Gastrocnemius medialis (tissue), 4 donors: ENCODE data around the gene ERF.

Experiments
- CTCF ChIP-seq, 5 experiments: fragments of 450-650 bp in 3 of 5; fragments of 200-600 bp in 2 of 5; sonication (generic) in 2 of 5; IDR thresholded peaks in 4 of 5; conservative IDR thresholded peaks in 1 of 5; 1 replicate in 4 of 5; 2 replicates in 1 of 5; pipeline ENCODE4 v1.5.1; 2016 to 2019; ENCODE audit warnings: antibody characterized with exemption in 5 of 5, mild to moderate bottlenecking in 3 of 5, moderate library complexity in 3 of 5
- POLR2A ChIP-seq, 2 donors: fragments of 450-650 bp; IDR thresholded peaks; one replicate each; pipeline ENCODE4 v1.6.1; 2017; ENCODE audit warnings: antibody characterized with exemption in 2 of 2, mild to moderate bottlenecking in 2 of 2, moderate library complexity in 2 of 2

DNA sequence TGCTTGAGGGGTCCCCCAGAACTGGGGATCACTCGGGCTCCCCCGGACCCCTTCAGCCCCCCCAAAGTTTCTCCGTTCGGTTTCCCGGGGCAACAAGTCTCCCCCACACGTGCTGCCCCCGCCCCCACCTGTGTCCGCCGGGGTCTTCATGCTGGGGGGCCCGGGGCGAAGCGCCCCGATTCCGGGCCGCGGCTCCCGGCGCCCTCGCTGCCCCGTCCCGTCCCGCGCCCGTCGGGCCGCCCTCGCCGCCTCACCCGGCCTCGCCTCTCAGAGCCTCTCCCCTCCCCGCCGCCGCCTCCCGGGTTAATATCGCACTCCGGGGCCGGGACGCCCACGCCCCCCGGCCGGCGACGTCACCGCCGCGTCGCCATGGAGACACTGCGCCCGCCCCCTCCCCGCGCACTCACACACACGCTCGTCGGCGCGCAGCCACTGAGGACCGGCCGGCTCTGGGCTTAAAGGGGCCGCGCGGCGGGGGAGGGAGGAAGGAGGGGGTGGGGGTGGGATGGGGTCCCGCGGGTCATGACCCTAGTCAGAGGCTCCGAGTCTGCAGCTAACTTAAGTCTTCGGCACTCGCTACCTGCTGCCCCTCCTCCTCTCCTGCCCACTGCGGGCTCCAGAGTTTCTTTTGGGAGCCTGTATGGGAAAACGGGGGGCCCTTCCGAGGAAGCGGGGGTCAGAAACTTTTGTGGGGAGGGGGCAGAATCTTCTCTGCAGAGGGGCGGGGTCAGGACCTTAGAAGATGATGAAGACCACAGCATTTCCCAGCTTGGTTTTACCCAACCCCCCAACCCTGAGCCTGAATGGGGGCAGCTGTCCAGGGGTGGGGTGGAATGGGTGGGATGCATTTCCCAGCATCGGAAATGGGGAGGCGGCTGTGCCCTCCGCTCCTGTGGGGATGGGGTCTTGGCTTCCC is at the start of gene ERF:
- TF ChIP-seq CTCF (IDR thresholded peaks at IDR 0.05 in 4 of 5, conservative IDR thresholded peaks at IDR 0.05 in 1 of 5) (peak in 1 of 5 experiments; percentile 24), POLR2A (IDR thresholded peaks at IDR 0.05) (peak; percentile 80 to 96)
